Measurements from ENCODE around the gene SLIT2. TPM values are rescaled to one million over a fixed set of nuclear protein-coding genes. Genes with fewer than 3 reads are reported as not detected.

SLIT2 gene
- total RNA-seq, 2 experiments from 2014 or later = not detected

- DNase-seq = no peak
- H3K9me3 Mint-ChIP-seq (ENCODE audit: low read depth) = peaks cover 1% of the 10 kb centered on the region
- ATAC-seq = no peak
- intact Hi-C loops (cut with DNase I, micrococcal nuclease) = no loop called here
- ChIA-PET CTCF (no interaction called here), POLR2A (no interaction called here)
- H3K4me1 Mint-ChIP-seq = no peaks in the 10 kb centered on the region
- no peaks in the 10 kb centered on the region for H3K27me3 Mint-ChIP-seq
- H3K36me3 Mint-ChIP-seq (ENCODE audit: low read depth) = no peaks in the 10 kb centered on the region
- H3K27ac Mint-ChIP-seq = no peak overlapping the region
- no peak overlapping the region for H3K4me3 Mint-ChIP-seq
These were observed 37.3 kb downstream of the SLIT2 start for GRCh38 chr4:20288846-20289512.

GRCh38 chr4:20289782-20290181 lies 38.1 kb downstream of the SLIT2 start:
- H3K4me1 Mint-ChIP-seq = no peaks in the 10 kb centered on the region
- H3K27ac Mint-ChIP-seq = no peak overlapping the region

GRCh38 chr4:20292739-20293138 lies 41.0 kb downstream of the SLIT2 start:
- no peak for DNase-seq
- ATAC-seq = no peak
- no peak overlapping the region for H3K4me3 Mint-ChIP-seq
- H3K27ac Mint-ChIP-seq = no peak overlapping the region
- ChIA-PET POLR2A (no interaction called here), CTCF (no interaction called here)
- peaks cover 1% of the 10 kb centered on the region for H3K9me3 Mint-ChIP-seq (ENCODE audit: low read depth)
- intact Hi-C loops (cut with DNase I, micrococcal nuclease) = no loop called here
- H3K4me1 Mint-ChIP-seq = no peaks in the 10 kb centered on the region
- H3K36me3 Mint-ChIP-seq (ENCODE audit: low read depth) = no peaks in the 10 kb centered on the region
- H3K27me3 Mint-ChIP-seq = no peaks in the 10 kb centered on the region

More at GRCh38 chr4:20289782-20290181, 38.1 kb downstream of the SLIT2 start:
- ChIA-PET POLR2A (no interaction called here), CTCF (no interaction called here)
- H3K36me3 Mint-ChIP-seq (ENCODE audit: low read depth) = no peaks in the 10 kb centered on the region
- H3K4me3 Mint-ChIP-seq = no peak overlapping the region
- peaks cover 1% of the 10 kb centered on the region for H3K9me3 Mint-ChIP-seq (ENCODE audit: low read depth)
- ATAC-seq (no peak), DNase-seq (no peak)
- no peaks in the 10 kb centered on the region for H3K27me3 Mint-ChIP-seq
- intact Hi-C loops (cut with DNase I, micrococcal nuclease) = no loop called here

DNA sequence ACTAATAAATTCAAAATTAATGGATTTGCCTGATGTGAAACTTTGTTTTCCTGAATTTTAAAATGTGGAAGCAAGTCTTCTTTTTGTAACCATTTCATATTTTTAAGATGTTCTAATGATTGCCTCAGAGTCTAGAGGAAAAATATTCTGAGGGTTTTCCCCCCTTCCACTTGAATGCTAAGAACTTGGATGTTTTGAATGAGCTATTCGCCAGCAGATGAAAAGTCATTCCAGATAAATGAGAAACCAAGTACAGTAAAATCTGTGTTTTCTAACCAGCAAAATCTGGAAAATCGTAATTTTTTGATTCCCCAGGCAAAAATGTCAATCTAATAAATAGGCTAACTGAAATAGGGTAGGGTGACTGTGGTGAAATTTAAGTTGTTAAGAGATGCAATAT lies 45.6 kb downstream of the SLIT2 start:
- Mint-ChIP-seq H3K9me3 (ENCODE audit: low read depth) (no peaks in the 10 kb centered on the region), H3K4me1 (no peaks in the 10 kb centered on the region), H3K4me3 (no peak overlapping the region), H3K27me3 (no peaks in the 10 kb centered on the region), H3K36me3 (ENCODE audit: low read depth) (no peaks in the 10 kb centered on the region), H3K27ac (no peak overlapping the region)
- CTCF ChIA-PET = no interaction called here
- ATAC-seq (no peak), DNase-seq (no peak)
- POLR2A ChIA-PET = no interaction called here
- intact Hi-C loops (cut with DNase I, micrococcal nuclease) = no loop called here

- ATAC-seq = no peak
- peaks cover 2% of the 10 kb centered on the region for H3K27me3 Mint-ChIP-seq
- no peak overlapping the region for H3K27ac Mint-ChIP-seq
- ChIA-PET CTCF (no interaction called here), POLR2A (no interaction called here)
- H3K9me3 Mint-ChIP-seq (ENCODE audit: low read depth) = peaks cover 2% of the 10 kb centered on the region
- H3K36me3 Mint-ChIP-seq (ENCODE audit: low read depth) = no peaks in the 10 kb centered on the region
- no peak overlapping the region for H3K4me3 Mint-ChIP-seq
- DNase-seq = no peak
- intact Hi-C loops (cut with DNase I, micrococcal nuclease) = no loop called here
- H3K4me1 Mint-ChIP-seq = no peaks in the 10 kb centered on the region
These were observed 46.1 kb downstream of the SLIT2 start for GRCh38 chr4:20297783-20298182.

DNA sequence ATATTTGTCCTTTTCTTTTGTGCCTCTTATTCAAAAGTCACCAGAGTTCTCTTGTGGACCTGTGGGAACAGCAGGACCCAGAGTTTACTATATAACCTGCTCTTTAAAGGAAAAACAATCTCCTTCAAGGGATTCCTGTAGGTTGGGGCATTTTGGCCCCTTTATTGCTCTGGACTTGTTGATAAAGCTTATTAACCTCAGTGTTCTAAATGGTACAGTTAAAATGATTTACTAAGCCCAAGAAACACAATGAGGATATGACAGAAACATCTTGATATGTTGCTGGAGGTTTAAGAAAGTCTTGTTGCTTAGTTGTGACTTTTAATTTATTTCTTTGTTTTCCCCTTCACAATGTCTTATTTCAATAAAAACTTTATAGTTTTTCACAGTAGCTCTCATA lies 46.8 kb downstream of the SLIT2 start:
- H3K4me1 Mint-ChIP-seq = no peaks in the 10 kb centered on the region
- CTCF ChIA-PET = no interaction called here
- no peak overlapping the region for H3K4me3 Mint-ChIP-seq
- H3K36me3 Mint-ChIP-seq (ENCODE audit: low read depth) = no peaks in the 10 kb centered on the region
- intact Hi-C loops (cut with DNase I, micrococcal nuclease) = no loop called here
- peaks cover 2% of the 10 kb centered on the region for H3K9me3 Mint-ChIP-seq (ENCODE audit: low read depth)
- POLR2A ChIA-PET = no interaction called here
- no peak for DNase-seq
- peaks cover 2% of the 10 kb centered on the region for H3K27me3 Mint-ChIP-seq
- ATAC-seq = no peak
- H3K27ac Mint-ChIP-seq = no peak overlapping the region

- intact Hi-C loops (cut with DNase I, micrococcal nuclease) = no loop called here
- POLR2A ChIA-PET = no interaction called here
- DNase-seq (no peak), ATAC-seq (no peak)
- Mint-ChIP-seq H3K9me3 (ENCODE audit: low read depth) (peaks cover 2% of the 10 kb centered on the region), H3K36me3 (ENCODE audit: low read depth) (no peaks in the 10 kb centered on the region), H3K27ac (no peak overlapping the region), H3K4me3 (no peak overlapping the region), H3K27me3 (peaks cover 2% of the 10 kb centered on the region), H3K4me1 (no peaks in the 10 kb centered on the region)
- CTCF ChIA-PET = no interaction called here
These were observed 47.3 kb downstream of the SLIT2 start for GRCh38 chr4:20298986-20299385.

DNA sequence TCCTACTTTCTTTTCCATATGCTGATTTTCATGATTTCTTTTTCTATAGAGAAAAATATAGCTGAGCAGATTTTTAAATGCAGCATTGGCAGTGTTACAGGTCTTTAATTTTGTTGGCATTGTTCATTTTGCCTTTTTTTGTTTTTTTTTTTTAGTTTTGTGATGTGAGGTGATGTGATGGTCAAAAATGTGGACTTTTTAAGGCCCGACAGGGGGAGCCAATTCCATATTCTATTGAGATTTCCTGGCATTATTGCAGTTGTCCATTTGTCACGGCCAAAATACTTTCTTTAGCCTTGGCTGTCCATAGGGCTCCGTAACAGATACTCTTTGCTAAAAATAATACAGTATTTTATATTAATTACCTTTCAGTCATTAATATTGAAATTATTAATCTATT lies 47.8 kb downstream of the SLIT2 start:
- ATAC-seq = no peak
- no peaks in the 10 kb centered on the region for H3K36me3 Mint-ChIP-seq (ENCODE audit: low read depth)
- no peak for DNase-seq
- intact Hi-C loops (cut with DNase I, micrococcal nuclease) = no loop called here
- H3K4me3 Mint-ChIP-seq = no peak overlapping the region
- no peaks in the 10 kb centered on the region for H3K4me1 Mint-ChIP-seq
- peaks cover 2% of the 10 kb centered on the region for H3K9me3 Mint-ChIP-seq (ENCODE audit: low read depth)
- no peak overlapping the region for H3K27ac Mint-ChIP-seq
- CTCF ChIA-PET = no interaction called here
- POLR2A ChIA-PET = no interaction called here
- peaks cover 2% of the 10 kb centered on the region for H3K27me3 Mint-ChIP-seq

GRCh38 chr4:20301161-20301560 lies 49.5 kb downstream of the SLIT2 start:
- DNase-seq (no peak), ATAC-seq (no peak)
- ChIA-PET POLR2A (no interaction called here), CTCF (no interaction called here)
- H3K4me3 Mint-ChIP-seq = no peak overlapping the region
- no peaks in the 10 kb centered on the region for H3K4me1 Mint-ChIP-seq
- intact Hi-C loops (cut with DNase I, micrococcal nuclease) = no loop called here
- H3K9me3 Mint-ChIP-seq (ENCODE audit: low read depth) = peaks cover 2% of the 10 kb centered on the region
- H3K27ac Mint-ChIP-seq = no peak overlapping the region
- H3K36me3 Mint-ChIP-seq (ENCODE audit: low read depth) = no peaks in the 10 kb centered on the region
- H3K27me3 Mint-ChIP-seq = peaks cover 2% of the 10 kb centered on the region
